GM21381 (cell line): Measurements from ENCODE around the gene ITGAV.

Experiments
- ATAC-seq: cut with Tn5 transposase; IDR thresholded peaks from one replicate; pipeline ENCODE4 v1.9.1; 2021; ENCODE audit warnings: mild to moderate bottlenecking, moderate library complexity; ENCODE audit not compliant: unreplicated experiment

ITGAV gene

GRCh38 chr2:186573531-186573930 is 16.3 kb upstream of the ITGAV start:
- ATAC-seq: no peak

GRCh38 chr2:186575302-186575701 is 14.6 kb upstream of the ITGAV start:
- ATAC-seq: peak; percentile 68

GRCh38 chr2:186575856-186576255 is 14.0 kb upstream of the ITGAV start:
- no peak for ATAC-seq

- ATAC-seq: no peak
Measured at GRCh38 chr2:186576614-186577013, 13.2 kb upstream of the ITGAV start.

GRCh38 chr2:186582698-186583097 is 7.2 kb upstream of the ITGAV start:
- no peak for ATAC-seq

- ATAC-seq: no peak
Measured at GRCh38 chr2:186584053-186584452, 5.8 kb upstream of the ITGAV start.

- ATAC-seq: no peak
Measured at GRCh38 chr2:186588421-186588820, 1.4 kb upstream of the ITGAV start.

- no peak for ATAC-seq
Measured at GRCh38 chr2:186588940-186589611, 780 bp upstream of the ITGAV start.

- ATAC-seq: no peak
Measured at GRCh38 chr2:186590350-186590758, 498 bp downstream of the ITGAV start.

GRCh38 chr2:186590759-186591505 is 1.1 kb downstream of the ITGAV start:
- peak; percentile 20 for ATAC-seq

- ATAC-seq: no peak
Measured at GRCh38 chr2:186591506-186591890, 1.6 kb downstream of the ITGAV start.

GRCh38 chr2:186592137-186592875 is 2.5 kb downstream of the ITGAV start:
- ATAC-seq: no peak

GRCh38 chr2:186593523-186593922 is 3.7 kb downstream of the ITGAV start:
- no peak for ATAC-seq

- no peak for ATAC-seq
Measured at GRCh38 chr2:186594001-186594722, 4.3 kb downstream of the ITGAV start.

GRCh38 chr2:186595219-186595618 is 5.4 kb downstream of the ITGAV start:
- ATAC-seq: no peak

- ATAC-seq: no peak
Measured at GRCh38 chr2:186599186-186599778, 9.4 kb downstream of the ITGAV start.

- ATAC-seq: no peak
Measured at GRCh38 chr2:186603286-186603685, 13.4 kb downstream of the ITGAV start.

- ATAC-seq: no peak
Measured at GRCh38 chr2:186605041-186605440, 15.2 kb downstream of the ITGAV start.

- ATAC-seq: no peak
Measured at GRCh38 chr2:186607660-186608324, 17.9 kb downstream of the ITGAV start.

- ATAC-seq: no peak
Measured at GRCh38 chr2:186610785-186611184, 20.9 kb downstream of the ITGAV start.
